CD14-positive monocyte (primary cell): ENCODE data around the gene AURKA. TPM values are rescaled to one million over a fixed set of nuclear protein-coding genes. Genes with fewer than 3 reads are reported as not detected.
A peak's percentile ranks its signal among the peaks of the same experiment; 100 is the strongest.
"Not testable (repeated sequence)": the region's sequence is repeated elsewhere in the genome, so short reads cannot be mapped to it uniquely, and the experiment has no call there.

ENCODE experiments used
- DNase-seq, 3 donors: peaks; one replicate each; pipeline ENCODE4 v3.0.0-alpha.2; 2011 to 2022
- H2AFZ ChIP-seq: 2 replicates; pipeline ENCODE4 v1.6.0; 2012; ENCODE audit warnings: mild to moderate bottlenecking, low read depth, low read length, inconsistent platforms; ENCODE audit not compliant: insufficient read depth, poor library complexity, severe bottlenecking
- H3K27ac ChIP-seq, 2 donors: 1 replicate in 1 of 2; 2 replicates in 1 of 2; pipeline ENCODE4 v1.5.1; 2012 to 2013; ENCODE audit warnings: low read length in 2 of 2, control low read depth in 1 of 2, inconsistent platforms in 1 of 2, low read depth in 1 of 2, mild to moderate bottlenecking in 1 of 2
- H3K27me3 ChIP-seq, 2 donors: one replicate each; pipeline versions ENCODE4 v1.6.0 to v1.6.1; 2011 to 2013; ENCODE audit warnings: low read length in 2 of 2; ENCODE audit not compliant: control insufficient read depth in 2 of 2, insufficient read depth in 2 of 2
- H3K36me3 ChIP-seq, 2 donors: replicated peaks in 1 of 2; 1 replicate in 1 of 2; 2 replicates in 1 of 2; pipeline versions ENCODE4 v1.5.1 to v1.6.1; 2012 to 2013; ENCODE audit warnings: low read length in 2 of 2, control low read depth in 1 of 2, inconsistent platforms in 1 of 2, mild to moderate bottlenecking in 1 of 2; ENCODE audit not compliant: insufficient read depth in 2 of 2, control insufficient read depth in 1 of 2
- H3K4me1 ChIP-seq, 2 donors: 1 replicate in 1 of 2; 2 replicates in 1 of 2; pipeline versions ENCODE4 v1.5.1 to v1.6.1; 2012 to 2013; ENCODE audit warnings: low read length in 2 of 2, control low read depth in 1 of 2, inconsistent platforms in 1 of 2, mild to moderate bottlenecking in 1 of 2, moderate library complexity in 1 of 2; ENCODE audit not compliant: insufficient read depth in 2 of 2, control insufficient read depth in 1 of 2
- H3K4me2 ChIP-seq: replicated peaks from 2 replicates; pipeline ENCODE3; 2012; ENCODE audit warnings: low read length, moderate library complexity, mild to moderate bottlenecking; ENCODE audit not compliant: poor library complexity, severe bottlenecking; ENCODE audit errors: extremely low read depth
- H3K4me3 ChIP-seq, 3 experiments: fragments of 200-600 bp in 1 of 3; sonication (generic) in 1 of 3; replicated peaks in 1 of 3; 1 replicate in 2 of 3; 2 replicates in 1 of 3; pipeline ENCODE4 v1.5.1; 2011 to 2013; ENCODE audit warnings: low read length in 3 of 3, mild to moderate bottlenecking in 3 of 3, control low read depth in 2 of 3, low read depth in 2 of 3, inconsistent platforms in 1 of 3, moderate library complexity in 1 of 3
- H3K79me2 ChIP-seq: 2 replicates; pipeline ENCODE4 v1.6.0; 2012; ENCODE audit warnings: mild to moderate bottlenecking, control low read depth, inconsistent platforms, low read length, moderate library complexity; ENCODE audit not compliant: insufficient read depth
- H3K9ac ChIP-seq: 2 replicates; pipeline ENCODE4 v1.6.0; 2017; ENCODE audit warnings: low read length, mild to moderate bottlenecking; ENCODE audit not compliant: insufficient read depth, poor library complexity, severe bottlenecking
- H3K9me3 ChIP-seq, 2 donors: replicated peaks in 1 of 2; 1 replicate in 1 of 2; 2 replicates in 1 of 2; pipeline versions ENCODE4 v1.5.1 to v1.6.1; 2012 to 2013; ENCODE audit warnings: low read length in 2 of 2, control low read depth in 1 of 2; ENCODE audit not compliant: control insufficient read depth in 1 of 2, insufficient read depth in 1 of 2
- H4K20me1 ChIP-seq: 2 replicates; pipeline ENCODE4 v1.6.0; 2012; ENCODE audit warnings: mild to moderate bottlenecking, low read length, control low read depth, moderate library complexity; ENCODE audit not compliant: insufficient read depth
- H3K27ac Mint-ChIP-seq, 7 donors: one replicate each; pipeline ENCODE4 v1.8.0; 2020; ENCODE audit warnings: mild to moderate bottlenecking in 7 of 7, mixed read lengths in 7 of 7, moderate library complexity in 6 of 7, inconsistent platforms in 2 of 7
- H3K27me3 Mint-ChIP-seq, 3 donors: one replicate each; pipeline ENCODE4 v1.8.0; 2021 to 2022; ENCODE audit warnings: low read depth in 3 of 3, mild to moderate bottlenecking in 3 of 3, mixed read lengths in 3 of 3, moderate library complexity in 3 of 3, inconsistent platforms in 1 of 3
- H3K36me3 Mint-ChIP-seq, 2 donors: one replicate each; pipeline ENCODE4 v1.8.0; 2020; ENCODE audit warnings: mixed read lengths in 2 of 2, inconsistent platforms in 1 of 2, mild to moderate bottlenecking in 1 of 2
- H3K4me1 Mint-ChIP-seq: one replicate; pipeline ENCODE4 v1.8.0; 2020; ENCODE audit warnings: mild to moderate bottlenecking, mixed read lengths
- H3K4me3 Mint-ChIP-seq, 2 donors: one replicate each; pipeline ENCODE4 v1.8.0; 2020; ENCODE audit warnings: mild to moderate bottlenecking in 2 of 2, mixed read lengths in 2 of 2, moderate library complexity in 1 of 2
- H3K9me3 Mint-ChIP-seq, 7 donors: one replicate each; pipeline ENCODE4 v1.8.0; 2020 to 2022; ENCODE audit warnings: mixed read lengths in 7 of 7, mild to moderate bottlenecking in 6 of 7, moderate library complexity in 6 of 7, inconsistent platforms in 2 of 7
- WGBS: methylation state at CpG from one replicate; pipeline ENCODE4 v1.1.5; 2013; ENCODE audit warnings: missing lambda C conversion rate; ENCODE audit not compliant: insufficient coverage; 5-methylcytosine and 5-hydroxymethylcytosine counted together
- intact Hi-C, 2 donors: fragments of 100-400 bp; cut with micrococcal nuclease; formaldehyde crosslinking; loops; one replicate each; pipeline versions ENCODE4 v1.15.0 to v1.15.1; 2023
- polyA plus RNA-seq, 3 donors: library from polyadenylated mRNA; depleted of rRNA in 1 of 3; unstranded in 2 of 3; stranded (reverse) in 1 of 3; fragments of 300-500 nt in 2 of 3; fragments of >200 nt in 1 of 3; fragmentation: Illumina TruSeq in 2 of 3; gene quantifications; 1 replicate in 2 of 3; 2 replicates in 1 of 3; pipeline ENCODE4 v1.2.3, GENCODE V29; 2012 to 2021
- TF ChIP-seq, protein P1 (sequence below): fragments of 200-600 bp; IDR thresholded peaks from one replicate; pipeline ENCODE4 v1.8.0; 2022; ENCODE audit warnings: antibody characterized with exemption, mild to moderate bottlenecking

The AURKA gene
- polyA plus RNA-seq, 3 donors, result 1.4 to 1.7 (median 1.5) TPM

DNA sequence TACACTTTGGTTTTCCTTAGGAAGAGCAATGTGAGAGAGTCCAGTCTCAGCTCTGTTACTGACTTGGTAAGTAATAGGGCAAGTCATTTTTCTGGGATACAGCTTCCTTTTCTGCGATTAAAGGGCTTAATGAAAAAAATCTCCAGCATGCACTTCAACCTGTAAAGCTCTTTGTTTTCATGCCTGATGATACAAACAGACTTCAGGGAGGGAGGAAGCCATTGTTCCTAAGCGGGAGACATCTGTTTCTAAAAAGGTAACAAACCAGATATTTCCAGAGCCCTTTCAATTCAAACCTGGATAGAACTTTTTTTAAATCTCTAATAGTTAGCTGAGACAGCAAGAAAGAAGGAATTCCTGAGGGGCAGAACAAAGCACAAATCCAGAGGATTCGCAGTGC, 14.9 kb upstream of the AURKA start:
- Mint-ChIP-seq H3K4me3 (no peak overlapping the region), H3K27ac (peak overlapping the region in 1 of 7 donors; percentile 37), H3K27me3 (peaks cover 0 to 3% (median 0%) of the 10 kb centered on the region in 3 donors), H3K36me3 (peaks cover 59 to 63% of the 10 kb centered on the region in 2 donors), H3K4me1 (peaks cover 24% of the 10 kb centered on the region), H3K9me3 (no peaks in the 10 kb centered on the region)
- Histone ChIP-seq H2AFZ (no peak overlapping the region), H4K20me1 (no peaks in the 10 kb centered on the region), H3K36me3 (peaks cover 41 to 63% of the 10 kb centered on the region in 2 donors), H3K27ac (no peak overlapping the region), H3K4me2 (no peak overlapping the region), H3K9me3 (no peaks in the 10 kb centered on the region), H3K79me2 (peaks cover 5% of the 10 kb centered on the region), H3K9ac (no peak overlapping the region), H3K4me3 (no peak overlapping the region), H3K27me3 (no peaks in the 10 kb centered on the region), H3K4me1 (peaks cover 29 to 30% of the 10 kb centered on the region in 2 donors)
- 92% methylated on average over 1 of the region's 3 CpGs for WGBS
- intact Hi-C loops, result loop anchor here in 1 of 2 donors (5.0 kb wide), 1 partner anchor 60 kb away; the partner anchor contains the start of gene RTF2
- DNase-seq, result no peak
- TF ChIP-seq, protein P1, sequence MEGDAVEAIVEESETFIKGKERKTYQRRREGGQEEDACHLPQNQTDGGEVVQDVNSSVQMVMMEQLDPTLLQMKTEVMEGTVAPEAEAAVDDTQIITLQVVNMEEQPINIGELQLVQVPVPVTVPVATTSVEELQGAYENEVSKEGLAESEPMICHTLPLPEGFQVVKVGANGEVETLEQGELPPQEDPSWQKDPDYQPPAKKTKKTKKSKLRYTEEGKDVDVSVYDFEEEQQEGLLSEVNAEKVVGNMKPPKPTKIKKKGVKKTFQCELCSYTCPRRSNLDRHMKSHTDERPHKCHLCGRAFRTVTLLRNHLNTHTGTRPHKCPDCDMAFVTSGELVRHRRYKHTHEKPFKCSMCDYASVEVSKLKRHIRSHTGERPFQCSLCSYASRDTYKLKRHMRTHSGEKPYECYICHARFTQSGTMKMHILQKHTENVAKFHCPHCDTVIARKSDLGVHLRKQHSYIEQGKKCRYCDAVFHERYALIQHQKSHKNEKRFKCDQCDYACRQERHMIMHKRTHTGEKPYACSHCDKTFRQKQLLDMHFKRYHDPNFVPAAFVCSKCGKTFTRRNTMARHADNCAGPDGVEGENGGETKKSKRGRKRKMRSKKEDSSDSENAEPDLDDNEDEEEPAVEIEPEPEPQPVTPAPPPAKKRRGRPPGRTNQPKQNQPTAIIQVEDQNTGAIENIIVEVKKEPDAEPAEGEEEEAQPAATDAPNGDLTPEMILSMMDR, result no peak

DNA sequence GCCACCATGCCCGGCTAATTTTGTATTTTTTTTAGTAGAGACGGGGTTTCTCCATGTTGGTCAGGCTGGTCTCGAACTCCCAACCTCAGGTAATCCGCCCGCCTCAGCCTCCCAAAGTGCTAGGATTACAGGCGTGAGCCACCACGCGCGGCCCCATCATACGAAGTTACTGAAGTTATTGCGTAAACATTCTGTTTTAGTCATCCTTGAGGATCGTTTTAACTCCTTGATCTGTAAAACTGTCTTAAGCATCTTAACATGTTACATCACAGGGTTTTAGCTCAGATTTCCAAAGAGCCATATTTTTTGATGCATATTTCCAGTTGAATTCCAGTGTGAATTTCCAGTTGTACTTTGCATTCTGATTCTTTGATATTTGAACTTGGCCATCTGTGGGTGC, 13.3 kb upstream of the AURKA start:
- not testable (repeated sequence) for H3K4me2 ChIP-seq, H3K9me3 ChIP-seq, DNase-seq, H3K27me3 ChIP-seq, H3K4me3 ChIP-seq, H3K4me3 Mint-ChIP-seq, H3K27me3 Mint-ChIP-seq, H3K27ac ChIP-seq, H3K9ac ChIP-seq, H4K20me1 ChIP-seq, H2AFZ ChIP-seq, H3K9me3 Mint-ChIP-seq
- H3K79me2 ChIP-seq, result peaks cover 20% of the 10 kb centered on the region
- no CpG with 5 or more reads among the region's 12 CpGs for WGBS
- Mint-ChIP-seq H3K27ac (peak overlapping the region in 3 of 7 donors; percentile 40 to 54 (median 45)), H3K36me3 (peaks cover 66 to 74% of the 10 kb centered on the region in 2 donors), H3K4me1 (peaks cover 13% of the 10 kb centered on the region)
- intact Hi-C loops, result loop anchor here in 1 of 2 donors (5.0 kb wide), 1 partner anchor 62 kb away; the partner anchor contains the start of gene RTF2
- peaks cover 14 to 15% of the 10 kb centered on the region in 2 donors for H3K4me1 ChIP-seq
- peaks cover 51 to 74% of the 10 kb centered on the region in 2 donors for H3K36me3 ChIP-seq
